Prostate gland (tissue), 2 donors: ENCODE measurements around the gene M6PR.

Source experiments
- POLR2A ChIP-seq: fragments of 450-650 bp; IDR thresholded peaks from one replicate; pipeline ENCODE4 v1.6.1; 2016; ENCODE audit warnings: antibody characterized with exemption, mild to moderate bottlenecking
- POLR2AphosphoS5 ChIP-seq: sonication (generic); formaldehyde crosslinking; IDR thresholded peaks from one replicate; pipeline ENCODE4 v1.6.1; 2017; ENCODE audit warnings: antibody characterized with exemption
- TF ChIP-seq, protein P1 (sequence below), 4 experiments: fragments of 200-600 bp in 2 of 4; fragments of 450-650 bp in 2 of 4; sonication (generic) in 2 of 4; IDR thresholded peaks; 1 replicate in 3 of 4; 2 replicates in 1 of 4; pipeline ENCODE4 v1.5.1; 2016 to 2019; ENCODE audit warnings: antibody characterized with exemption in 4 of 4, mild to moderate bottlenecking in 2 of 4, moderate library complexity in 2 of 4

- TF ChIP-seq, protein P1, sequence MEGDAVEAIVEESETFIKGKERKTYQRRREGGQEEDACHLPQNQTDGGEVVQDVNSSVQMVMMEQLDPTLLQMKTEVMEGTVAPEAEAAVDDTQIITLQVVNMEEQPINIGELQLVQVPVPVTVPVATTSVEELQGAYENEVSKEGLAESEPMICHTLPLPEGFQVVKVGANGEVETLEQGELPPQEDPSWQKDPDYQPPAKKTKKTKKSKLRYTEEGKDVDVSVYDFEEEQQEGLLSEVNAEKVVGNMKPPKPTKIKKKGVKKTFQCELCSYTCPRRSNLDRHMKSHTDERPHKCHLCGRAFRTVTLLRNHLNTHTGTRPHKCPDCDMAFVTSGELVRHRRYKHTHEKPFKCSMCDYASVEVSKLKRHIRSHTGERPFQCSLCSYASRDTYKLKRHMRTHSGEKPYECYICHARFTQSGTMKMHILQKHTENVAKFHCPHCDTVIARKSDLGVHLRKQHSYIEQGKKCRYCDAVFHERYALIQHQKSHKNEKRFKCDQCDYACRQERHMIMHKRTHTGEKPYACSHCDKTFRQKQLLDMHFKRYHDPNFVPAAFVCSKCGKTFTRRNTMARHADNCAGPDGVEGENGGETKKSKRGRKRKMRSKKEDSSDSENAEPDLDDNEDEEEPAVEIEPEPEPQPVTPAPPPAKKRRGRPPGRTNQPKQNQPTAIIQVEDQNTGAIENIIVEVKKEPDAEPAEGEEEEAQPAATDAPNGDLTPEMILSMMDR (IDR thresholded peaks at IDR 0.05), result no peak
- TF ChIP-seq POLR2A (no peak), POLR2AphosphoS5 (no peak)
Observed at GRCh38 chr12:8891976-8892375, 57.5 kb downstream of the M6PR start.
